Uterus (tissue), 2 donors: ENCODE results near the gene FAM184A.

Source experiments
- CTCF ChIP-seq, 4 experiments: fragments of 200-600 bp in 2 of 4; fragments of 450-650 bp in 2 of 4; sonication (generic) in 2 of 4; IDR thresholded peaks; one replicate each; pipeline ENCODE4 v1.5.1; 2016 to 2019; ENCODE audit warnings: antibody characterized with exemption in 4 of 4, mild to moderate bottlenecking in 2 of 4, moderate library complexity in 1 of 4
- POLR2A ChIP-seq, 2 donors: fragments of 450-650 bp; IDR thresholded peaks; one replicate each; pipeline ENCODE4 v1.6.1; 2016; ENCODE audit warnings: antibody characterized with exemption in 2 of 2, mild to moderate bottlenecking in 1 of 2, moderate library complexity in 1 of 2

DNA sequence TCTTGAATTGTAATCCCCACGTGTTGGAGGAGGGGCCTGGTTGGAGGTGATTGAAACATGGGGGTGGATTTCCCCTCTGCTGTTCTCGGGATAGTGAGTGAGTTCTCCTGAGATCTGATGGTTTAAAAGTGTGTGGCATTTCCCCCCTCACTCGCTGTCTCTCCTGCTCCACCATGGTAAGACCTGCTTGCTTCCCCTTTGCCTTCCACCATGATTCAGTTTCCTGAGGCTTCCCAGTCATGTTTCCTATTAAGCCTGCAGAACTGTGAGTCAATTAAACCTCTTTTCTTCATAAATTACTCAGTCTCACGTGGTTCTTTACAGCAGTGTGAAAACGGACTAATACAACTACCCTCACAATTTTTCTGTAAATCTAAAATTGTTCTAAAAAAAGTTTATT lies 26.8 kb upstream of the FAM184A start:
- TF ChIP-seq CTCF (IDR thresholded peaks at IDR 0.05) (no peak), POLR2A (IDR thresholded peaks at IDR 0.05) (no peak)
